ENCODE data around the gene UROC1. TPM values are rescaled to one million over a fixed set of nuclear protein-coding genes. Genes with fewer than 3 reads are reported as not detected.

UROC1 gene
- total RNA-seq, 1 donor from 2014 or later, result not detected

DNA sequence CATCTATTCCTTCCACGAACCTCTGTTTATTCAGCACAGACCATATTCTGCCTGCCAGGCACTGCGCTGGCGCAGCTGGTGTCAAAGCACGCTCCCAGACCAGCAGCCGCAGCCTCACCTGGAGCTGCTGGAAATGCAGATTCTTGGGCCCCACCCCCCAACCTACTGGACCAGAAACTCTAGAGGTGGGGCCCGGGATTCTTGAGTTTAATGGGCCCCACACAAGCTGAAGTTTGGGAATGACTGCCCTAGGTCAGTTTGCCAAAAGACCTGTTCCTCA is 13.4 kb upstream of the UROC1 start:
- no peak overlapping the region for H3K27ac ChIP-seq
- no peak for DNase-seq (ENCODE audit: low spot score in 2 of 2)

DNA sequence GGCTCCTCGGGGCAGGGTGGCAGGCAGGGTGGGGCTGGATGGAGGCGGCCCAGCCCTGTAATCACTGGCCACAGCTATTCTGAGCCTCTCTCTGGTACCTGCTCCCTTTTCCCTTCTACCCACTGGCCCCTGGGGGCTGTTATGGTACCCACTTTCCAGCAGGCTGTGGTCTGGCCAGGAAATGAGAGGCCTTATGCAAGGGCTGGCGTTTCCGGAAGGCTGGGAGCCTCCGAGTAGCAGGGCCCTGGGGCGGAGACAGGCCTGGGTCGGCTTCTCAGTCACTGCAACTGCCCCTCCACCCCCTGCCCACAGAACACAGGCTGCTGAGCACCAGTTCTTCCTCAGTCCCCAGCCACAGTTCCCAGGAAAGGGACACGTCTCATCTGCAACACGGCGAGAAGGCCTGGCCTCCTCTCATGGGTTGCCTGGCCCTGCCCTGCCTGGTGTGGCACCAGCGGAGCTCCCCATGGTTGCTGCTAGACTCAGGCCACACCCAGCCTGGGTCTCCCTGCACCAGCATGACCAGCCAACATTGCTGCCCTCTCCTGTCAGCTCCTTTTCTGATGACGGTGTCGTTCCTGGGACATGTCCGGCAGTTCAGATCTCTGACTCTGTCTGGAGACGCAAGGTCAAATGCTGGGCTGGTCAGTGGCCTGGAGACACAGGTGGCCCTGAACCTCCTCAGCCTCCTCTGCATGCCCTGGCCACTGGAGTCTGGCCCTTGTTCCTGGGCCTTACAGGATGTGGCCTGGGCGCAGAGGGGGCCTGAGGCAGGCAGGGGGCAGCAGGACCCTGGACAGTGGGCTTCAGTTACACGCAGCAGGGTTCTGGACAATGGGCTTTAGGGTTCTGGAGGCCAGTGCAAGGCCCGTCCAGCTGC is 12.8 kb upstream of the UROC1 start:
- peak in 1 of 2 donors; percentile 74 for DNase-seq (ENCODE audit: low spot score in 2 of 2)
- H3K9me3 ChIP-seq, result no peaks in the 10 kb centered on the region
- H3K4me3 ChIP-seq, result no peak overlapping the region
- intact Hi-C loops (cut with DNase I), result no loop called here
- H3K27me3 ChIP-seq, result no peaks in the 10 kb centered on the region
- H3K4me1 ChIP-seq, result no peaks in the 10 kb centered on the region
- TF ChIP-seq CTCF (IDR thresholded peaks at IDR 0.05), result no peak
- H3K27ac ChIP-seq, result no peak overlapping the region
- H3K36me3 ChIP-seq, result no peaks in the 10 kb centered on the region

More for the DNA sequence above, 13.4 kb upstream of the UROC1 start:
- H3K4me1 ChIP-seq, result no peaks in the 10 kb centered on the region
- no peak overlapping the region for H3K4me3 ChIP-seq
- no peaks in the 10 kb centered on the region for H3K27me3 ChIP-seq
- intact Hi-C loops (cut with DNase I), result no loop called here
- TF ChIP-seq CTCF (IDR thresholded peaks at IDR 0.05), result no peak
- H3K36me3 ChIP-seq, result no peaks in the 10 kb centered on the region
- no peaks in the 10 kb centered on the region for H3K9me3 ChIP-seq

DNA sequence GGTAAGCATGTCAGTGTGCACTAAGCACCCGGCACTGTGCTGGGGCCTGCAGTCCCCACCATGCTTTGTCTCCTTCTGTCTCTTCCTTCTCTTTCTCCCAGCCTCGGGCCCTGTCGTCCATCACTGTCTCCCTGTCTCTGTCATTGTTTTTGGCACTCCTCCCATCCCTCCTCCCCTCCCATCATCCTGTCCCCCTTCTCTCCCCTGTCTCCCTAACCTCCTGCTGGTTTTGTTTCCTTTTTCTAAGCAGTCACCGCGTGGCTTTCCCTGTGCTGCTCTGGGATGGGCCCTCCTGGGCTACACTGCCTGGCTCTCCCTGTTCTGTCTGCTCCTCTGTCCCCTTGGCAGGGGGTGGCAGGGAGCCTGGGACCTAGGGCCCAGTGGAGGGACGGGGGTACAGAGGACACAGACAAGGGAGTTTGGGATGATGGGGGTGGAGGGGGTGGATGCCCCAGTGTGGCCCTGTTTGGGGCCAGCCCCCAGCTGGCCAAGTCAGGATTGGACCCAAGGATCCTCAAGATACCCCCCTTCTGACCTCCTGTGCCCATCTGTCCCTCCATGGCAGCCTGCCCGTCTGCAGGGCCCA is 12.1 kb upstream of the UROC1 start:
- no peak overlapping the region for H3K27ac ChIP-seq
- H3K4me1 ChIP-seq, result peaks cover 0 to under 1% of the 10 kb centered on the region in 2 donors
- H3K36me3 ChIP-seq, result no peaks in the 10 kb centered on the region
- TF ChIP-seq CTCF (IDR thresholded peaks at IDR 0.05), result no peak
- intact Hi-C loops (cut with DNase I), result no loop called here
- H3K27me3 ChIP-seq, result no peaks in the 10 kb centered on the region
- no peak overlapping the region for H3K4me3 ChIP-seq
- DNase-seq (ENCODE audit: low spot score in 2 of 2), result no peak
- H3K9me3 ChIP-seq, result no peaks in the 10 kb centered on the region

- no peak for TF ChIP-seq CTCF (IDR thresholded peaks at IDR 0.05)
- H3K9me3 ChIP-seq, result no peaks in the 10 kb centered on the region
- H3K4me1 ChIP-seq, result peaks cover 3 to 4% of the 10 kb centered on the region in 2 donors
- intact Hi-C loops (cut with DNase I), result no loop called here
- no peak overlapping the region for H3K4me3 ChIP-seq
- peaks cover 4% of the 10 kb centered on the region for H3K27me3 ChIP-seq
- H3K27ac ChIP-seq, result no peak overlapping the region
- DNase-seq (ENCODE audit: low spot score in 2 of 2), result no peak
- H3K36me3 ChIP-seq, result no peaks in the 10 kb centered on the region
Measured at GRCh38 chr3:126528800-126529541, 11.4 kb upstream of the UROC1 start.

DNA sequence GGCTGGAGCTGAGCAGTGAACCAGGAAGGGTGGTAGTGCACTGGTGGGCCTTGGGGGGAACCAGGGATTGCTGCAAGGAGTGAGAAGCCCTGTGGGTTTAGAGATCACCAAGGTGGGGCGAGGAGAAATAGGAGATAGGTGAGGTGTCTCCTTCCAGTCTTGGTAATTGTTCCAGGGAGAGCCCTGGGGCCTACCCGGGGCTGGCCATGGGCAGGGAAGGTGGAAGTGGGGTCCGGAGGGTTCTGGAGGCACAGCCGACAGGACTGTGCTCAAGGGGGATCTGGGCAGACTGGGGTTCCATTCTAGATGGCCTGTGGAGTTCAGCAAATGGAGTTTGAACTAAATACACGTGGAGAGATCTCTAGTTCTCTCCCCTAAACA is 10.8 kb upstream of the UROC1 start:
- Histone ChIP-seq H3K4me1 (peaks cover 3 to 4% of the 10 kb centered on the region in 2 donors), H3K4me3 (no peak overlapping the region), H3K27me3 (peaks cover 10% of the 10 kb centered on the region), H3K36me3 (no peaks in the 10 kb centered on the region), H3K27ac (no peak overlapping the region), H3K9me3 (no peaks in the 10 kb centered on the region)
- intact Hi-C loops (cut with DNase I), result no loop called here
- no peak for DNase-seq (ENCODE audit: low spot score in 2 of 2)
- TF ChIP-seq CTCF (IDR thresholded peaks at IDR 0.05), result no peak

All from ascending aorta (tissue), 2 donors.